SK-MEL-5 (cell line): ENCODE data around the gene CRB3. TPM values are rescaled to one million over a fixed set of nuclear protein-coding genes. Genes with fewer than 3 reads are reported as not detected.
"Not testable (repeated sequence)": the region's sequence is repeated elsewhere in the genome, so short reads cannot be mapped to it uniquely, and the experiment has no call there.

ENCODE experiments used
- DNase-seq: peaks from one replicate; pipeline ENCODE4 v3.0.0-alpha.2; 2016; ENCODE audit warnings: low read depth, low spot score
- in situ Hi-C: cut with HindIII; loops from 2 replicates; pipeline ENCODE4 v1.10.0; 2016; ENCODE audit warnings: low sequenced_read_pairs, high pct_unique_total_duplicates, low pct_unique_long_range_greater_than_20kb
- small RNA-seq, 2 experiments: library from RNA; depleted of rRNA; stranded (forward); fragments of <200 nt; gene quantifications; one replicate each; pipeline ENCODE3, GENCODE V24; 2014
- total RNA-seq: library from RNA; depleted of rRNA; stranded (reverse); fragments of >200 nt; shearing (Covaris generic); gene quantifications from 2 replicates; pipeline ENCODE4 v1.2.3, GENCODE V29; 2014; rRNA removed

Gene CRB3
- total RNA-seq, 1 experiment from 2014 or later: 0.58 TPM

DNA sequence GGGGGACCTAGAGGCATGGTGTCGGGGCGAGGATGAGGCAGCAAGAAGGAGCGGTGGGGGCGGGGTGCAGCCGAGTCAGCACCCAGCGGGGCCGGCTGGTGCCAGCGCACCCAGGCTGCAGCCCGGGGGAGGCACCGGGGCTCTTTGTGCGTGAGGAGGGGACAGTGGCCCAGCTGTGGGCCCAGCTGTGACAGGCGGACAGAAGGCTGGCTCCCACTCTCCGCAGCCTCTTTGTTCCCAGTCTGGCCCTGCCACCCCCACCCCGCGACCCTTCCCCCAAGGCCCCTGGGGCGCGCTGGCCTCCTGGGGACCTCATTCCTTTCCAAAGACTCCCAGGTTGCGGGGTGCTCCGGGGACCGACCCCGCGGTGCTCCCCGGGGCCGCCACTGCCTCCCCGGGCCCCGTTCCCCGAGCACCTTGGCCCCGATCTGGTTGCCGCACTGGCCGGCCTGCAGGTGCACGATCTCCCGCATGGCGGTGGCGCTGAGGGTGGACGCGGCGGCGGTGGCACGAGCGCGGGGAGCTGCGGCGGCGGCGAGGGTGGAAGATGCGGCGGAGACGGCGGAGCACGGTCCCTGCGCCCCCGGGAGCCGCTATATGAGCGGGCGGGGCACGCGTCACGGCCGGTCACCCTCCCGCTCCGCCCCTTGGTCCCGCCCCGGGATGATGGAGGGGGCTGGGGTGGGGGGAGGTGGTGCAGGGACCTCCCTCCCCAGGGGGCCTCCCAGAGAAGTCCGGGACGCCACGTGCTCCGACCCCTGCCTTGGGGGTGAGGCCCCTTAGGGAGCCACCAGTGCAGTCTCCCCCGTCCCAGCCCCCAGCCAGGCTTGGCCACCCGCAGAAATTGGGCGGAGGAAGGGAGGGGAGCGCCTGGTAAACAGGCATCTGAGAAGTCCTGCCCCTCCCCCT, 37.9 kb downstream of the CRB3 start, which contains the start of gene TUBB4A:
Gene TUBB4A (minus strand): TSS at position 570 of the 909 bp plus-strand sequence. CDS start 97 bp downstream, at position 473.
- DNase-seq: peak; percentile 57

DNA sequence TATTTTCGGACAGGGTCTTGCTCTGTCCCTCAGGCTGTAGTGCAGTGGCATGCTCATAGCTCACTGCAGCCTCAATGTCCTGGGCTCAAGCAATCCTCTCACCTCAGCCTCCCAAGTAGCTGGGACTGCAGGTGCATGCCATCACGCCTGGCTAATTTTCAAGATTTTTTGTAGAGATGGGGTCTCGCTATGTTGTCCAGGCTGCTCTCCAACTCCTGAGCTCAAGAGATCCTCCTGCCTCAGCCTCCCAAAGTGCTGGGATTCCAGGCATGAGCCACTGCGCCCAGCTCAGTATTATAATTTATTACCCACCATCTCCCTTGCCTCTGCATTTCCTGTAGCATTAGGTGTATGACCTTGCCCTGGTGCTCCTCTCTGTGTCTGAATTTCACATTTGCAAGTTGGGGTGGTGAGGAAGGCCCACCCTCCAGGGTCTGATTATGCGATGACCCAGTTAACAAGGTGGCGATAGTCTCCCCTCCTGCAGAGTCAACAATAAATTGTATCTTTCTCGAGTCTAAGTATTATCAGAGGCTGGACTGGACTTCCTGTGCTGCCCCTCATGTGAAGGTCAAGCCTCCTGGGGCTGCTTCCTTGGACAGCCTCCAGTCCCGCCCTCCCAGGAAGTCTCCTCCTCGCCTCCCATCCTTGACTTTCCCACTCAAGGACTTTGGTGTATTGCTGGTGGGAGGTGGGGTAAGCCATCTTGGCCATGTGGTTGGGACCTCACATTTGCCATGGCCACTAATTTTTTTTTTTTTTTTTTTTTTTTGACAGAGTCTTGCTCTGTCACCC, 39.5 kb downstream of the CRB3 start:
- peak; percentile 73 for DNase-seq
- in situ Hi-C loops: no loop called here

More for the DNA sequence above, 37.9 kb downstream of the CRB3 start, which contains the start of gene TUBB4A:
- in situ Hi-C loops: no loop called here

DNA sequence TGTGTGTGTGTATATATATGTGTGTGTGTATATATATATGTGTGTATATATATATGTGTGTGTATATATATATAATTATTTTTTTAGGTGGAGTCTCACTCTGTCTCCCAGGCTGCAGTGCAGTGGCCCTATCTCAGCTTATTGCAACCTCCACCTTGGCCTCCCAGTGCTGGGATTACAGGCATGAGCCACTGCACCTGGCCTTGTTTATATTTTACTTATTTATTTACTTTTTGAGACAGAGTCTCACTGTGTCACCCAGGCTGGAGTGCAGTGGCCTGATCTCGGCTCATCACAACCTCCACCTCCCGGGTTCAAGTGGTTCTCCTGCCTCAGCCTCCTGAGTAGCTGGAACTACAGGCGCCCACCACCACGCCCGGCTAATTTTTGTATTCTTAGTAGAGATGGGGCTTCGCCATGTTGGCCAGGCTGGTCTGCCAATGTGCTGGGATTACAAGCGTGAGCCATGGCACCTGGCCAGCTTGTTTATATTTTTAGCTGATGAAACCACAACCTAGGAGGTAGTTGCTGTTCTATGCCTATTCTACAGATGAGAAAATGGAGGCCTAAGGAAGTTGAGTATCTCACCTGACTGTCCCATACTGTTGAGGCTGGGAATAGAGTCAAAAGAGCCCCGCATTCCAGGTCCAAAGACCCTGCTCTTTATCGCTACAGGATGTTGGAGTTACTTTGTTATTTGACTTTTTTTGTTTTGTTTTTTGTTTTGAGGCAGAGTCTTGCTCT, 44.1 kb downstream of the CRB3 start:
- in situ Hi-C loops, DNase-seq: not testable (repeated sequence)

- in situ Hi-C loops: no loop called here
- DNase-seq: peak; percentile 97
Measured at GRCh38 chr19:6509118-6509971, 45.3 kb downstream of the CRB3 start.

GRCh38 chr19:6510618-6511017, 46.5 kb downstream of the CRB3 start:
- DNase-seq: no peak
- in situ Hi-C loops: no loop called here

- DNase-seq: no peak
- in situ Hi-C loops: no loop called here
Measured at GRCh38 chr19:6514089-6514488, 50.0 kb downstream of the CRB3 start.

- no peak for DNase-seq
- in situ Hi-C loops: no loop called here
Measured at GRCh38 chr19:6514926-6515544, 51.0 kb downstream of the CRB3 start.

DNA sequence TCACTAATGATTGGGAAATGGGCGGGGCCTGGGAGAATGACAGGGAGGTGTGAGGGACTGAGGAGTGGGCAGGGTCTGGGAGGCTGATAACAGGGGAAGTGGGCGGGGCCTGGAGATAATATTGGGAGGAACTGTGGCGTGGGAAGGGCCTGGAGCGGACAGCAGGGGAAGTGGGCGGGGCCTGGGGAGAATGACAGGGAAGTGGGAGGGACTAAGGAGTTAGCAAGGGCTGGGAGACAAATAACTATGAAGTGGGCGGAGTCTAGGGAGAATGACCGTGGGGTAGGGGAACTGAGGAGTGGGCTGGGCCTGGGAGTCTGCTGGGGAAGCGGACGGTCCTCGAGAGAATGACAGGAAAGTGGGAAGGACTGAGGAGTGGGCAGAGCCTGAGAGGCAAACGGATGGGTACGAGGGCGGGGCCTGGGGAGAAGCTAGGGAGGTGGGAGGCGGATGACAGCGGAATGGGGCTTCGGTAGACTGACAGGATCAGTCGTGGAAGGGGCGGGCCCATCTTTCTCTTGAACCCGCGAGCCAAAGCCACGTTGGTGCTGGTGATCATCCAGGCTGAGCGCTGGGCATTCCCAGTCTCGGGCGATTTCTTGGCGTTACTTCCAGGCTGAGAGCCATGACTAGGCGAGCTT, 52.1 kb downstream of the CRB3 start:
- peak; percentile 97 for DNase-seq
- in situ Hi-C loops: no loop called here

Small RNA genes within 50 kb of the gene (small RNA-seq; reads per million reads assigned to genes)
- 0 reads per million in 2 experiments for gene AC010503.2

Other genes with a start within 250 kb of the CRB3 start
- gene MLLT1, start 184.3 kb upstream of the CRB3 start, total RNA-seq: 5.8 and 6.4 TPM in 2 replicates
- not detected in 2 replicates for gene ACER1, start 130.7 kb upstream of the CRB3 start, total RNA-seq
- 65.0 and 74.3 TPM in 2 replicates for gene CLPP, start 102.7 kb upstream of the CRB3 start, total RNA-seq
- gene ALKBH7, start 91.5 kb upstream of the CRB3 start, total RNA-seq: 28.3 and 29.6 TPM in 2 replicates
- 0.74 and 0.98 TPM in 2 replicates for gene PSPN, start 88.3 kb upstream of the CRB3 start, total RNA-seq
- gene GTF2F1, start 71.1 kb upstream of the CRB3 start, total RNA-seq: 37.3 and 39.8 TPM in 2 replicates
- gene KHSRP, start 39.5 kb upstream of the CRB3 start, total RNA-seq: 73.9 and 80.0 TPM in 2 replicates
- gene SLC25A41, start 30.5 kb upstream of the CRB3 start, total RNA-seq: 0.13 TPM in 1 of 2 replicates, not detected in the other
- 48.3 and 49.6 TPM in 2 replicates for gene SLC25A23, start 4.5 kb upstream of the CRB3 start, total RNA-seq
- gene DENND1C, start 17.5 kb downstream of the CRB3 start, total RNA-seq: not detected in 2 replicates
- gene TUBB4A, start 38.0 kb downstream of the CRB3 start, total RNA-seq: 19.8 and 24.0 TPM in 2 replicates
- gene TNFSF9, start 66.8 kb downstream of the CRB3 start, total RNA-seq: 10.9 and 13.7 TPM in 2 replicates
- not detected in 2 replicates for gene CD70, start 126.9 kb downstream of the CRB3 start, total RNA-seq
- gene TNFSF14, start 205.9 kb downstream of the CRB3 start, total RNA-seq: not detected in 2 replicates